Measurements from ENCODE around the gene TEKT2.

Gene TEKT2

DNA sequence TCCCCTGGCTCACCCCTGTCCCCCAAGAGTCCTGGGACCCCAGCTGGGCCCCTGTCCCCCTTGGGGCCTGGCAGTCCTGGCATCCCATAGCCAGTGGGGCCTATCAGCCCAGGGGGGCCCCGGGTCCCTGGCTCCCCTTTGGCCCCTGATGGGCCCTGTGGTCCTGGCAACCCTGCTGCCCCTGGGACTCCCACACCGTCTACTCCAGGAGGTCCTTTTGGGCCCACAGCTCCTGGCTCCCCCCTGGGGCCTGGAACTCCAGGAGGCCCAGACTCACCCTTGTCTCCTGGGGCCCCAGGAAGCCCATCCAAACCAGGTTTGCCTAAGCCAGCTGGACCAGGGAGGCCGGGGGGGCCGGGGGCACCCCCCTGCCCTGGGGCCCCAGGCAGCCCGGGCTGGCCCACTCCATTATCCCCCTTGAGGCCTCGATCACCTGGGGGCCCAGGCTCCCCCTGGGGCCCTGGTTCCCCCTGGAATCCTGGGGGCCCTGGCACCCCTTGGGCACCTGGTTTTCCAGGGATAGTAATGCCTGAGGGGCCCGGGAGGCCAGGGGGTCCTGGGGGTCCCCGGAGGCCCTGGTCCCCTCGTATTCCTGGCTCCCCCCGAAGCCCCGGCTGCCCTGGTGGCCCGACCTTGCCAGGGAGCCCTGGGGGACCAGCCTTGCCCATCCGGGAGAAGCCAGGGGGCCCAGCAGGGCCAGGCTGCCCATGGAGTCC lies 14.9 kb downstream of the TEKT2 start:
- peak overlapping the region in 11 of 21 experiments; percentile 1 to 74 (median 22) for H3K27ac ChIP-seq
- no peak overlapping the region for H3K4me3 ChIP-seq

- Histone ChIP-seq H3K27ac (peak overlapping the region in 1 of 21 experiments; percentile 74), H3K4me3 (no peak overlapping the region)
Observed at GRCh38 chr1:36099681-36100341, 15.9 kb downstream of the TEKT2 start.

GRCh38 chr1:36100376-36100775 lies 16.5 kb downstream of the TEKT2 start:
- no peak overlapping the region for H3K4me3 ChIP-seq
- no peak overlapping the region for H3K27ac ChIP-seq

- Histone ChIP-seq H3K4me3 (no peak overlapping the region), H3K27ac (no peak overlapping the region)
Observed at GRCh38 chr1:36101546-36101945, 17.7 kb downstream of the TEKT2 start.

- Histone ChIP-seq H3K27ac (no peak overlapping the region), H3K4me3 (no peak overlapping the region)
Observed at GRCh38 chr1:36106269-36106668, 22.4 kb downstream of the TEKT2 start.

GRCh38 chr1:36107394-36107793 lies 23.5 kb downstream of the TEKT2 start:
- no peak overlapping the region for H3K27ac ChIP-seq
- H3K4me3 ChIP-seq: no peak overlapping the region

- peak overlapping the region in 8 of 21 experiments; percentile 9 to 69 (median 32) for H3K27ac ChIP-seq
- no peak overlapping the region for H3K4me3 ChIP-seq
Observed at GRCh38 chr1:36108314-36108713, 24.4 kb downstream of the TEKT2 start.

GRCh38 chr1:36109041-36109679 lies 25.3 kb downstream of the TEKT2 start:
- Histone ChIP-seq H3K27ac (peak overlapping the region in 12 of 21 experiments; percentile 8 to 69 (median 31)), H3K4me3 (no peak overlapping the region)

DNA sequence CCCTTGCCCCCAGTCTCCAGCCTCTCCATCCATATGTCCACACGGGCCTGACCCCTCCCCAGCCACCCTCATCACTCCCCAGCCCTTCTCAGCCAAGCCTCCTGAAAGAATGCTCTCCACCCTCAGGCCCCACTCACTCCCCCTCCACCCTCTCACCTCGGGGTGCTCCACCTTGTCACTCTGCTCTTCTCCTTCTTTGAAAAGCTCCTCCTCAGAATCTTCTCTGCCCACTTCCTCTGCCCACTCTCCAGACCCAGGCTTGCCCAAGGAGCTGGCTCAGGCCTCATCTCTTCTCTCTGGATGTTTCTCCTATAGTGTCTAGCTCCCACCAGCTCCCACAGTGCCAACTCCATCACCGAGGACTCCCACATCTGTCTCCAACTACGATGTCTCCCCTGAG lies 27.3 kb downstream of the TEKT2 start:
- Histone ChIP-seq H3K27ac (no peak overlapping the region), H3K4me3 (no peak overlapping the region)

- no peak overlapping the region for H3K4me3 ChIP-seq
- no peak overlapping the region for H3K27ac ChIP-seq
Observed at GRCh38 chr1:36112823-36113222, 28.9 kb downstream of the TEKT2 start.

DNA sequence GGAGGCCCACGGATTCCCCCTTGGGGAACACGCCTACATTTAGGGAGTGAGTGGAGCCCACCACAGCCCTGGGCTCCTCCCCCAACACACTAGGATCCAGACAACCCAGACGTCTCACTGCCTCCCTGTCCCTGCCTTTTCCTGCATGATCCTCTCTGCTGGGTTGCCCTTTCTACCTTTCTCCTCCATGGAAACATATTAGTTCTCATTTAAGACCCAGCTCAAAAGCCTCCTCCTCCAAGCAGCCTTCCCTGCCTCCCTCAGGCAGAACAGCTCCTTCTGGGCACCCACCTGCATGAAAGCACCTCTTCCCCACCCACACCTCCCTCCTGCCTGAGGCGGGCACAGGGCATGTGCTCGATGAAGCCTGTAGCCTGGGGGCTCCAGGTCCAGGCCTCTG lies 30.5 kb downstream of the TEKT2 start:
- Histone ChIP-seq H3K27ac (peak overlapping the region in 2 of 21 experiments; percentile 48 to 53), H3K4me3 (no peak overlapping the region)

DNA sequence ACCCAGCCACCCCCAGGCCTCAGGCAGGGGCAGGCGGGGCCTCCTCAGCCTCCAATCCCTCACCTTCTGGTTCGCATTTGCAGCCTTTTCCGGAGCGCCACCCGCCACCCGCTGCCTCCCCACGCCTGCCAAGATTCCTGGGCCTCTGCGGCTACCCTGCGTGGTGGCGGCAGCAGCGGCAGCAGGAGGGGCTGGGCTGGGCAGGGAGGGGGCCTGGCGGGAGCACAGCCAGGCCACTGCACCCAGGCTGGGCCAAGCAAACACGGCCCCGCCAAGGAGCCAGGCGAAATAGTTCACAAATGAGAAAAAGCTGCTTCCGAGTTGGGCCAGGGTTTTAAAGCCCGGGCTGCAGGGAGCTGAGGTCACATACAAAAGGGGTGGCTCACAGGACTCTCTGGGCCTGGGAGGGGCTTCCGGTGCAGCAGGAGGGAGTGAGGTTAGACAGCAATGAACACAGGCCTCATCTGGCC lies 31.3 kb downstream of the TEKT2 start:
- Histone ChIP-seq H3K27ac (peak overlapping the region in 8 of 21 experiments; percentile 17 to 62 (median 38)), H3K4me3 (no peak overlapping the region)

DNA sequence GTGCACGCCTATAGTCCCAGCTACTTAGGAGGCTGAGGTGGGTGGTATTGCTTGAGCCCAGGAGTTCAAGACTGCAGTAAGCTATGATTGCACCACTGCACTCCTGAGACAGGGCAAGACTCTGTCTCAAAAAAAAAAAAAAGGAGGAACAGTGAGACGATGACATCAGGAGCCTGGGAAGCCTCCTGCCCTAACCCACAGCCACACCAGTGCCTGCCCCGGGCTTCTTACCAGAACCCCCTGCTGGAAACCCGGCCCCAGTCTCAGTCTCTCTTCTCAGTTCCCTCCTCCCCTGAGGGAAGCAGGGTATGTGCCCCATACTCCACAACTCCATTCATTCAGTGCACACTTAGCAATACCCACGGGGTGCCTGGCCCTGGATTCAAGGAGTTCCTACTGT lies 32.0 kb downstream of the TEKT2 start:
- Histone ChIP-seq H3K27ac (peak overlapping the region in 5 of 21 experiments; percentile 9 to 62 (median 24)), H3K4me3 (no peak overlapping the region)

DNA sequence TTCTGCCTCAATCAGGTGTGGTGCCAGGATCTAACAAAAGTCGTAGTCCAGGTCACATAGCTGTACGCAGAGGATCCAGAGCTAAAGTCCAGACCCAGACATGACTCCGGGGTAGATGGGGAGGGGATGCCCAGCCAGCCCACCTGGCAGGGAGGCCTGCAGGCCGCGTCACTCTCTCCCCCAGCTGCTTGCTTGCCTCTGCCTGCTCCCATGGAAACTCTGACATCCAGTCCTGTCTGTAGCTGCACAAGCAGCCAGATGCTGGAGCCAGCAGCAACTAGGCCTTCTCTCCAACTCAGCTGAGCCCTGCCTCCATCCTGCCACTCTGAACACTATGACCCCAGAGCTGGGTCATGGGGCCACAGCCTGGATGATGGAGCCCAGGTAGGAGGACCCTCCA lies 33.0 kb downstream of the TEKT2 start:
- Histone ChIP-seq H3K27ac (peak overlapping the region in 1 of 21 experiments; percentile 23), H3K4me3 (no peak overlapping the region)

DNA sequence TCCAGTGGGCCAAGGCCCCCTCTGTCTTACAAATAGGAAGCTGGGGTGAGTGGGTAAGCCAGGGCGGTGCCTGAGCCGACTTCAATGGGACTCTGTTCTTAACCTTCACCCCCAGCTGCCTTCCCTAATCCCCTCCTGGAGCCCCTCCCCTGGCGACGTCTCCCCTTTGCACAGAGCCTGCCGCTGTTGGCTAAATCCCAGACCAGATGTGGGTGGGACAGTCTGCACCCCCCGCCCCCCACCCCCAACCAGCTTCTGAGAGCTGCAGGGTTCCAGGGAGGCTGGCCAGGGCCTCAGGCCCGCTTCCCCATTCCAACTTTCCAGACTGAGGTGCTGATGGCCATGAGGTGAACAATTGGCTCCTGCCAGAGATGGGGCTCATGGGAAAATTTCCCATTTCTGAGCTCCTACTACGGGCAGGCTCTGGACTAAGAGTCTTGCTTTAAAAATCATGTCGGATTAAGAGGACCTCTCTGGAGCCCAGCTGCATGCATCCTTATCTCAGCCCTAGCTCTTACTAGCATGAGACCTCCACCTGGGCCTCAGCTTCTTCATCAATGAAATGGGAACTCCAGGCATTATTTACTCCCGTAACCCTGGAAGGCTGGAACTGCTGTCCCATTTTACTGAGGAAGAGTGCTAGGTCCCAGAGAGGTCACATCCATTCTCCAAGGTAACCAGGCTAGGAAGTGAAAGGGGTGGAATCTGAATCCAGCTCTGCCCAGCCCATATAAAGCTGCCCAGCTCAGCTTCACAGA lies 34.7 kb downstream of the TEKT2 start:
- Histone ChIP-seq H3K4me3 (no peak overlapping the region), H3K27ac (peak overlapping the region in 1 of 21 experiments; percentile 7)

GRCh38 chr1:36119456-36119855 lies 35.6 kb downstream of the TEKT2 start:
- no peak overlapping the region for H3K4me3 ChIP-seq
- H3K27ac ChIP-seq: peak overlapping the region in 2 of 21 experiments; percentile 7 to 35

DNA sequence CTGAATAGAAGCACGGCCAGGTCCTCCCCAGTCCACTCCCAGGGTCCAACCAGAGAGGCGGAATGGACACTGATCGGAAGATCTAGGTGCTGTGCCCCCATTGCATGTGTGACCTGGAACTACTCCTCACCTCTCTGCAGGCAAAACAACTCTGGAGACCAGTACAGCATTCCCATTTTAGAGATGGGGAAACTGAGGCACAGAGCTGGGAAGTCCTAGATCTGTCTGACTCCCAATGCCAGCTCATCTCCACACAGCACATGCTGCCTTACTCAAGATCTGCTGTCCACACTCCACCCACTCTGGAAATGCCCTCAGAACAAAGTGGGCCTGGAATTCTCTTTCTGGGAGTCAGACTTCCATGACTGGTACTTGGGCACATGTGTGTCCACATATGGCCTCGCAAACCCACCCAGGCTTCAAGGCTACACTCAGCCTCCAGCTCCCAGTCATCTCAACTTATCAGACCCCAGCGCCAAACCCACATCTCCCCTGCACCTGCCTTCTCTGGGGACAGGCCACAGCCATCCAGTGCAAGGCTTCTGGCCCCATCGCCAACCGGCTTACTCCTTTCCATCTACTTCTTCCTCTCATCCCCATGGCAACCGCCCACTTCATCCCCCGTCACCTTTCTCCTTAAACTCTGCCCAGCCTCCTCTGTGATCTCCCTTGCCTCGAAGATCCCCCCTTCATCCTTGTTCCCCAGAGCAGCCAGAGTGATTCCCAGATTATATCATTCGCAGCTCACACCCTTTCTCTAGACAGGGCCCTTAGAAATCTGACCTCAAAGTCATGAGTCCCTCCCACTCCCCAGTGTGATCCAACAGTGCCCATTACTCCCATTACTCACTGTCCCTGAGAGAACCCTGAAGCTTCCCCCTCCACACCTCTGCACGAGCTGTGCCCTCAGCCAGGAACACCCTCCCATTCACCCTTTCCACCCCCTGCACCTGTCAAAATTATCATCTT lies 38.5 kb downstream of the TEKT2 start:
- H3K4me3 ChIP-seq: no peak overlapping the region
- peak overlapping the region in 5 of 21 experiments; percentile 17 to 65 (median 55) for H3K27ac ChIP-seq

DNA sequence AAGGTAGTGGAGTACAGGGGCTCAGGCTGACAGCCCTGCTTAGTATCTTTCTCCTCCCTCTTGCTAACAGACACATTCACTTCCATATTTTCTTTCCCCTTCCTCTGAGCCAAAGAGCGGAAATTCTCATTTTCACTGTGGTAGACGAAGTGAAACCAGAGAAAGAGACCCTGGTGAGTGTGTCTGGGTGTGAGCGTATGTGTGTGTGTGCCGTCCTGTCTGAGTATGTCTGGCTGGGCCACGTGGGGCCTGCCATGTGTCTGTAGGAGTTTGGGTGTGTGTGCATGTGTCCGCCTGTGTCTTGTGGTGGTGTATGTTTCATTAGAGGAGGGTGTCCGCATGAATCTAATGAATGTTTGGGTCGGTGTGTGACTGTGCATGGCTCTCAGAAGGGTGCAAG lies 39.5 kb downstream of the TEKT2 start:
- H3K4me3 ChIP-seq: no peak overlapping the region

More for the DNA sequence above, 39.5 kb downstream of the TEKT2 start:
- peak overlapping the region in 11 of 21 experiments; percentile 5 to 65 (median 45) for H3K27ac ChIP-seq

All from skin epidermis (tissue), 12 donors.